Lower lobe of right lung (tissue), 2 donors: ENCODE measurements around the gene ZNF501. TPM values are rescaled to one million over a fixed set of nuclear protein-coding genes. Genes with fewer than 3 reads are reported as not detected.
A peak's percentile ranks its signal among the peaks of the same experiment; 100 is the strongest.

Experiments used
- ATAC-seq, 2 donors: fragments of 200-7000 bp; cut with Tn5 transposase; one replicate each; pipeline ENCODE4 v1.9.1; 2020 to 2022; ENCODE audit warnings: mild to moderate bottlenecking in 2 of 2, moderate library complexity in 2 of 2
- DNase-seq: peaks from one replicate; pipeline ENCODE4 v3.0.0-alpha.2; 2020
- H3K27ac ChIP-seq: fragments of 200-600 bp; one replicate; pipeline ENCODE4 v1.8.0; 2022
- H3K27me3 ChIP-seq: fragments of 200-600 bp; one replicate; pipeline ENCODE4 v1.8.0; 2022; ENCODE audit warnings: low read depth
- H3K36me3 ChIP-seq: fragments of 200-600 bp; one replicate; pipeline ENCODE4 v1.8.0; 2022; ENCODE audit warnings: mild to moderate bottlenecking
- H3K4me1 ChIP-seq: fragments of 200-600 bp; one replicate; pipeline ENCODE4 v1.8.0; 2022
- H3K4me3 ChIP-seq: fragments of 200-600 bp; one replicate; pipeline ENCODE4 v1.8.0; 2022; ENCODE audit warnings: mild to moderate bottlenecking
- H3K9me3 ChIP-seq: fragments of 200-600 bp; one replicate; pipeline ENCODE4 v1.8.0; 2022
- intact Hi-C: fragments of 100-400 bp; cut with DNase I; formaldehyde crosslinking; loops from one replicate; pipeline ENCODE4 v1.11.0; 2022
- long read RNA-seq: library from polyadenylated mRNA; unstranded; transcript quantifications from one replicate; pipeline ENCODE4 v2.0.0, GENCODE V29; 2021
- total RNA-seq: library from RNA; stranded (reverse); fragmentation: NEBNext Ultra II Directional; extraction: Animal tissue kit (Norgen Biotek cat#: 25700); gene quantifications from one replicate; pipeline ENCODE4 v1.2.1, GENCODE V29; 2021
- TF ChIP-seq, protein P1 (sequence below): fragments of 200-600 bp; IDR thresholded peaks from one replicate; pipeline ENCODE4 v1.8.0; 2022; ENCODE audit warnings: antibody characterized with exemption, mild to moderate bottlenecking
- donor health status: DM: no; HTN: yes; CAD: no; lungs with severe emphysema.

ZNF501 gene
- 4.8 TPM for total RNA-seq
- long read RNA-seq, partial matches to known transcripts, result 1 of 6 reads
- long read RNA-seq, other reads (novel, unspliced or antisense), result 1 of 6 reads

DNA sequence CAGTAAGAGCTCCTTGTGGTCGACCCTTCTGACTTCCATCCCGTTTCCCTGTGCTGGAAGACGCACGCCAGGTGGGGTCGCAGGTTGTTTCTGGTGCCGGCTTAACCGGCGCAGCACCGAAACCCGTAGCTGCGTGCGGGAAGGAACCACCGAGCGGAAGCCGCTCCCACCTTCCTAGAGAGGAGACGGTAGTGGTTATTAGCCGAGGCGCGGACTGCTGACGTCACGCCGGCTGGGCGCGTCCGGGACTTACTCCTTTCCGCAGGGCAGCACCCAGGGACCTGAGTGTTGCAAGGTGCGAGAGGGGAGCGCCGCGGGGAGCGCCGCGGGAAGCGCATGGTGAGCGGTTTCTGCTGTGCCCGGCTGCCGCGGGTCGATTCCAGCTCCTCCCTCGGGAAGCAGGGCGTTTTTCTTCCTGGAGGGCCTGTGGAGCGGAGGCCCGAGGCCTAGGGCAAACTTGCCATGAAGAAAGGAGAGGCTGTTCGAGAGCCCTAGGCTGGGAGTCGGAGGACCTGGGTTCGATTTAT is at the start of gene ZNF501:
Gene ZNF501 (plus strand): TSS at position 252 of the 527 bp plus-strand sequence. CDS start 4,787 bp downstream, outside the sequence.
- intact Hi-C loops, result no loop called here
- TF ChIP-seq, protein P1, sequence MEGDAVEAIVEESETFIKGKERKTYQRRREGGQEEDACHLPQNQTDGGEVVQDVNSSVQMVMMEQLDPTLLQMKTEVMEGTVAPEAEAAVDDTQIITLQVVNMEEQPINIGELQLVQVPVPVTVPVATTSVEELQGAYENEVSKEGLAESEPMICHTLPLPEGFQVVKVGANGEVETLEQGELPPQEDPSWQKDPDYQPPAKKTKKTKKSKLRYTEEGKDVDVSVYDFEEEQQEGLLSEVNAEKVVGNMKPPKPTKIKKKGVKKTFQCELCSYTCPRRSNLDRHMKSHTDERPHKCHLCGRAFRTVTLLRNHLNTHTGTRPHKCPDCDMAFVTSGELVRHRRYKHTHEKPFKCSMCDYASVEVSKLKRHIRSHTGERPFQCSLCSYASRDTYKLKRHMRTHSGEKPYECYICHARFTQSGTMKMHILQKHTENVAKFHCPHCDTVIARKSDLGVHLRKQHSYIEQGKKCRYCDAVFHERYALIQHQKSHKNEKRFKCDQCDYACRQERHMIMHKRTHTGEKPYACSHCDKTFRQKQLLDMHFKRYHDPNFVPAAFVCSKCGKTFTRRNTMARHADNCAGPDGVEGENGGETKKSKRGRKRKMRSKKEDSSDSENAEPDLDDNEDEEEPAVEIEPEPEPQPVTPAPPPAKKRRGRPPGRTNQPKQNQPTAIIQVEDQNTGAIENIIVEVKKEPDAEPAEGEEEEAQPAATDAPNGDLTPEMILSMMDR, result peak; percentile 6

DNA sequence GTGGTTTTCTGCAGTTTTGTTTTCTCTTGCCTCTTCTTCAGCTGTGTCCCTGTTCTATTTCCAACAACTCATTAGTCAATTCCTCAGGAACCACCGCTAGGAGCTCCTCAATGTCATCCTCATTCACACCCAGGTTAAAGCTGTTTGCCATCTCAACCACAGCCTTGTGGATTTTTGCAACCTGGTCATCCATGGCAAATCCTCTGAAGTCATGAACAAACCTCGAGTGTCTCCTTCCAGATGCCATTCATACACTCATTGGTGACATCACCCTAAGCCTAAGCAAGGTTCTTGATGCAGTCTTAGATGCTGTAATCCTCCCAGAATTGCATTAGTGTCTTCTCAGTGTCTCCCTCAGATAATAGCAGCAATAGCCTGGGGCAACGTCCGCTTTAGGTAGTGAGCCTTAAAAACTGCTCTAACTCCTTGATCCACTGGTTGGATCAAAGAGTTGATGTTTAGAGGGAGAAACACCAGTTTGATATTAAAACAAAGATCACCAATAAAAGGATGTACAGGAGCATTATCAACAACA is 48.4 kb upstream of the ZNF501 start:
- no peak overlapping the region for H3K4me3 ChIP-seq
- intact Hi-C loops, result no loop called here
- H3K4me1 ChIP-seq, result no peaks in the 10 kb centered on the region
- peaks cover 13% of the 10 kb centered on the region for H3K9me3 ChIP-seq
- TF ChIP-seq, protein P1, result no peak
- ATAC-seq, result no peak
- H3K27ac ChIP-seq, result no peak overlapping the region
- DNase-seq, result no peak
- H3K36me3 ChIP-seq, result no peaks in the 10 kb centered on the region
- H3K27me3 ChIP-seq, result no peaks in the 10 kb centered on the region

More for the DNA sequence above, at the start of gene ZNF501:
- peak; percentile 97 for DNase-seq
- ATAC-seq, result peak; percentile 99 to 100
- Histone ChIP-seq H3K9me3 (peaks cover 76% of the 10 kb centered on the region), H3K27ac (peak within 1 kb of the TSS; percentile 67), H3K4me1 (peaks cover 8% of the 10 kb centered on the region), H3K27me3 (no peaks in the 10 kb centered on the region), H3K4me3 (peak within 1 kb of the TSS; percentile 69), H3K36me3 (peaks cover 18% of the 10 kb centered on the region)

DNA sequence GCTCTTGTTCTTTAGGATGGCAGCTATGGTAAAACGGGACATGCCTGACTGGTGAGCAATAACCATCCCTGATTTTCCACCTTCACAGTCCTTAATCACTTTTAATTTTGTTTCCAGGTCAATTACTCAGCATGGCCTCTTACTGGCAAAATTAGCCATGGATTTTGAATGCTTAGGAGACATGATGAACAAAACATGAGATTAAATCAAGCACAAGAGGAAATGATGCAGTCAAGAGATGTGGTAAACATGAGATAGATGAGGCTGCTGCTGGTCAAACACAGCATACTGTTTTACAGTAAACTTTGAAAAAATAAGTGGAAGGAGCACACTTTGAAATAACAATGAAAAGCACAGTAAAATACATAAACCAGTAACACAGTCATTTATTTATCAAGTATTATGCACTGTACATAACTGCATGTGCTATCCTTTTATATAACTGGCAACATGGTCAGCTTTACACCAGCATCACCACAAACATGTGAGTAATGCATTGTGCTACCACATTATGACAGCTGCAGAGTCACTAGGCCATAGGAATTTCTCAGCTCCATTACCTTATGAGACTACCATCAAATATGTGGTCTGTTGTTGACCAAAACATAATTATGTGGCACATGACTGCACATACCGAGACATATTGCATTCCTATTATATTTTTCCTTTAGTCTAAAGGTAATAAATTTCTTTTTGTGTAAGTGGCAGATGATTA is 47.1 kb upstream of the ZNF501 start:
- ATAC-seq (no peak), DNase-seq (no peak)
- Histone ChIP-seq H3K9me3 (peaks cover 13% of the 10 kb centered on the region), H3K4me3 (no peak overlapping the region), H3K27ac (no peak overlapping the region), H3K4me1 (no peaks in the 10 kb centered on the region), H3K36me3 (no peaks in the 10 kb centered on the region), H3K27me3 (no peaks in the 10 kb centered on the region)
- TF ChIP-seq, protein P1, result no peak
- intact Hi-C loops, result no loop called here

DNA sequence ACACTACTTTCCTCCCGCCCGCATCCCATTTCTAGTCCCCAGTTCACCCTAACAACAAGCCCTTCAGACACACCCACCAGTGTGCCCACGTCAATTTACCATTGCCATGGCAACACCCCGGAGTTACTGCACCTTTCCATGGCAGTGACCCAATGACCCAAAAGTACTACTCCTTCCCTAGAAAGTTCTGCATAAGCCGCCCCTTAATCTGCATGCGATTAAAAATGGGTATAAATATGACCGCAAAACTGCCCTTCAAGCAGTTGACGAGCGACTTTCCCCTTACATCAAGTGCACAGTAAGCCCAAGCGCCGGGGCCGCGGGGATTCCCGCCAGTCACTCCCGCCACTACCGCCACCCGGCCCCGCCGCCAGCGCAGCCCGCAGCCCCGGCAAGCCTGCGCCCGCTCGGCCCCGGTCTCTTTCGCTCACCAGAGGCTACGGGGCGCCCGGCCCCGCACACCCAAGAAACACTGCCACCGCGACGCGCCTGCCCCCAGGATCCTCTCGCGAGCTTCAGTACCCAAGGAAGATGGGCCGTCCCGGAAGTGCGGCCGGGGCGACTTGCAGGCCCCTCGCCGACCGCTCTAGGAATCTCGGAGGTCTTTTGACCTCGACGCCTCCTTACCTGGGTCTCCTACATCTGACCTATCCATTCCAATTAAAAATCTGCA is 44.2 kb upstream of the ZNF501 start:
- H3K9me3 ChIP-seq, result peaks cover 13% of the 10 kb centered on the region
- peak overlapping the region; percentile 46 for H3K27ac ChIP-seq
- H3K4me3 ChIP-seq, result peak overlapping the region; percentile 70
- H3K36me3 ChIP-seq, result no peaks in the 10 kb centered on the region
- ATAC-seq, result peak; percentile 92 to 97
- TF ChIP-seq, protein P1, result no peak
- no peaks in the 10 kb centered on the region for H3K4me1 ChIP-seq
- intact Hi-C loops, result no loop called here
- peak; percentile 86 for DNase-seq
- no peaks in the 10 kb centered on the region for H3K27me3 ChIP-seq

DNA sequence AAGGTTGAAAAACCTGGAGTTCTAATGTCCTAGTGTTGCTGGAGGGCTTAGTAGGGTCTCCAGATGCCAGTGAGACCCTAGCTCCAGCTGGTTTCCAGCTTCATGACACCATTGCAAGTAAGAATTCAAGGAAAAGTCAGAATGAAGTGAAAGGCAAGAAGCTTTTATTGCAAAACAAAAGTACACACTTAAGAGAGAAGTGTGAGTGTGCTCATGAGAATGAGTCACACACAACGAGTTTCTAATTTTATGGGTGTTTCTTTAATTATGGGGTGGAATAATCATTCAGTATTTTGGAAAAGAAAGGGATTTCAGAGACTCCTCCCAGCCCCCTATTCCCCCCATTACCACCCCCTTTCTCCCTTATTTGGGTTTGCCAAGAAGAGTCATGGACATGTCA is 41.5 kb upstream of the ZNF501 start:
- Histone ChIP-seq H3K4me3 (no peak overlapping the region), H3K27me3 (no peaks in the 10 kb centered on the region), H3K36me3 (no peaks in the 10 kb centered on the region), H3K4me1 (no peaks in the 10 kb centered on the region), H3K27ac (no peak overlapping the region), H3K9me3 (peaks cover 8% of the 10 kb centered on the region)
- TF ChIP-seq, protein P1, result no peak
- intact Hi-C loops, result no loop called here
- DNase-seq (no peak), ATAC-seq (no peak)
